HFFc6 (cell line): Measurements from ENCODE around the gene LRRC1. TPM values are rescaled to one million over a fixed set of nuclear protein-coding genes. Genes with fewer than 3 reads are reported as not detected.
A peak's percentile ranks its signal among the peaks of the same experiment; 100 is the strongest.

Experiments
- DNase-seq: peaks from one replicate; pipeline ENCODE4 v3.0.0-alpha.2; 2018
- H3K27ac Mint-ChIP-seq: 2 replicates; pipeline ENCODE4 v1.8.0; 2020; ENCODE audit warnings: mild to moderate bottlenecking, mixed read lengths
- H3K27me3 Mint-ChIP-seq: 2 replicates; pipeline ENCODE4 v1.8.0; 2021; ENCODE audit warnings: mild to moderate bottlenecking, moderate library complexity, mixed read lengths; ENCODE audit not compliant: insufficient read depth
- H3K36me3 Mint-ChIP-seq: 2 replicates; pipeline ENCODE4 v1.8.0; 2021; ENCODE audit warnings: low read depth, mixed read lengths
- H3K4me1 Mint-ChIP-seq: 2 replicates; pipeline ENCODE4 v1.8.0; 2020; ENCODE audit warnings: low read depth, mixed read lengths
- H3K4me3 Mint-ChIP-seq: 2 replicates; pipeline ENCODE4 v1.8.0; 2020; ENCODE audit warnings: mild to moderate bottlenecking, moderate library complexity, mixed read lengths
- H3K9me3 Mint-ChIP-seq: 2 replicates; pipeline ENCODE4 v1.8.0; 2020; ENCODE audit warnings: mild to moderate bottlenecking, mixed read lengths
- long read RNA-seq: library from polyadenylated mRNA; unstranded; transcript quantifications from one replicate; pipeline ENCODE4 v2.0.0, GENCODE V29; 2019
- total RNA-seq, 6 experiments: library from RNA; stranded (reverse); fragmentation: NEBNext Ultra II Directional; extraction: Animal tissue kit (Norgen Biotek cat#: 25700); gene quantifications; 2 replicates in 1 of 6; 3 replicates in 5 of 6; pipeline ENCODE4 v1.2.3, GENCODE V29; 2021
- TF ChIP-seq, protein P1 (sequence below): fragments of 200-600 bp; sonication (generic); IDR thresholded peaks from 2 replicates; pipeline ENCODE4 v1.5.0; 2021; ENCODE audit warnings: antibody characterized with exemption, mild to moderate bottlenecking

The LRRC1 gene
- total RNA-seq: 10 to 100 TPM in 3 of 6 experiments, 1 to 10 TPM in 3; 9.3 to 12.0 (median 10.8) TPM
- long read RNA-seq, transcript LRRC1-202 (14 exons, 3,180 nt): major isoform, 5 of 10 reads
- long read RNA-seq, partial matches to known transcripts: 0 of 10 reads
- long read RNA-seq, other reads (novel, unspliced or antisense): 4 of 10 reads

DNA sequence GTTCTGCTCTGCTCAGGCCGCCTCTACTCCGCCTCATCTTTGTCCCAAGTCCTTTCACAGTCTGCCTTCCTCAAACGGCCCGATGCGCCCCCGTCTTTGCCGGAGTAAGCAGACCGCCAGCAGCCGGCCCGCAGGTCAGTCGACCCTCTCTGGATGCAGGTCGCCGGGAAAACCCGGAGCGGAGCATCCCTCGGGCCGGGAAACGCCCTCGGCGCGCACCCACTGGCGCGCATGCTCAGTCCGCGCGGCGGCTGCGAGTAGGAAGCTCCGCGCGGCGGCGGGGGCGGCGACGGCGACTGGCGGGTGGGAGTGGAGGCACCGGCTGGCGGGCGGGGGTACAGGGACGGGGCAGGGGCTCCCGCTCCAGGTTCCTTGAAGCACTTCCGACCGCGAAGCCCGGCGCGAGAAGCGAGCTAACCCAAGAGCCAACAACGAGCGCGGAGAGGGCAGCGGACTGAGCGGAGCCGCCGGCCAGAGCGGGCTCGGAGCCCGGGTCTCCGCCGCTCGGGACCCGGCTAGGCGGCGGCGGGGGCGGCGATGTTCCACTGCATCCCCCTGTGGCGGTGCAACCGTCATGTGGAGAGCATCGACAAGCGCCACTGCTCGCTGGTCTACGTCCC lies at the start of gene LRRC1:
Gene LRRC1 (plus strand): TSS at position 286 of the 620 bp plus-strand sequence. CDS start 252 bp downstream, at position 538.
- H3K27me3 Mint-ChIP-seq: peaks cover 3% of the 10 kb centered on the region

GRCh38 chr6:53746442-53747103 lies 48.2 kb upstream of the LRRC1 start:
- no peaks in the 10 kb centered on the region for H3K36me3 Mint-ChIP-seq
- TF ChIP-seq, protein P1, sequence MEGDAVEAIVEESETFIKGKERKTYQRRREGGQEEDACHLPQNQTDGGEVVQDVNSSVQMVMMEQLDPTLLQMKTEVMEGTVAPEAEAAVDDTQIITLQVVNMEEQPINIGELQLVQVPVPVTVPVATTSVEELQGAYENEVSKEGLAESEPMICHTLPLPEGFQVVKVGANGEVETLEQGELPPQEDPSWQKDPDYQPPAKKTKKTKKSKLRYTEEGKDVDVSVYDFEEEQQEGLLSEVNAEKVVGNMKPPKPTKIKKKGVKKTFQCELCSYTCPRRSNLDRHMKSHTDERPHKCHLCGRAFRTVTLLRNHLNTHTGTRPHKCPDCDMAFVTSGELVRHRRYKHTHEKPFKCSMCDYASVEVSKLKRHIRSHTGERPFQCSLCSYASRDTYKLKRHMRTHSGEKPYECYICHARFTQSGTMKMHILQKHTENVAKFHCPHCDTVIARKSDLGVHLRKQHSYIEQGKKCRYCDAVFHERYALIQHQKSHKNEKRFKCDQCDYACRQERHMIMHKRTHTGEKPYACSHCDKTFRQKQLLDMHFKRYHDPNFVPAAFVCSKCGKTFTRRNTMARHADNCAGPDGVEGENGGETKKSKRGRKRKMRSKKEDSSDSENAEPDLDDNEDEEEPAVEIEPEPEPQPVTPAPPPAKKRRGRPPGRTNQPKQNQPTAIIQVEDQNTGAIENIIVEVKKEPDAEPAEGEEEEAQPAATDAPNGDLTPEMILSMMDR: no peak

More for the DNA sequence above, at the start of gene LRRC1:
- peak within 1 kb of the TSS; percentile 100 for H3K4me3 Mint-ChIP-seq
- peaks cover 9% of the 10 kb centered on the region for H3K36me3 Mint-ChIP-seq
- DNase-seq: peak; percentile 82
- H3K9me3 Mint-ChIP-seq: peaks cover 5% of the 10 kb centered on the region; the same call in 1 of the 2 replicates
- H3K4me1 Mint-ChIP-seq: peaks cover 72% of the 10 kb centered on the region
- TF ChIP-seq, protein P1: no peak
- peak within 1 kb of the TSS; percentile 97 for H3K27ac Mint-ChIP-seq

DNA sequence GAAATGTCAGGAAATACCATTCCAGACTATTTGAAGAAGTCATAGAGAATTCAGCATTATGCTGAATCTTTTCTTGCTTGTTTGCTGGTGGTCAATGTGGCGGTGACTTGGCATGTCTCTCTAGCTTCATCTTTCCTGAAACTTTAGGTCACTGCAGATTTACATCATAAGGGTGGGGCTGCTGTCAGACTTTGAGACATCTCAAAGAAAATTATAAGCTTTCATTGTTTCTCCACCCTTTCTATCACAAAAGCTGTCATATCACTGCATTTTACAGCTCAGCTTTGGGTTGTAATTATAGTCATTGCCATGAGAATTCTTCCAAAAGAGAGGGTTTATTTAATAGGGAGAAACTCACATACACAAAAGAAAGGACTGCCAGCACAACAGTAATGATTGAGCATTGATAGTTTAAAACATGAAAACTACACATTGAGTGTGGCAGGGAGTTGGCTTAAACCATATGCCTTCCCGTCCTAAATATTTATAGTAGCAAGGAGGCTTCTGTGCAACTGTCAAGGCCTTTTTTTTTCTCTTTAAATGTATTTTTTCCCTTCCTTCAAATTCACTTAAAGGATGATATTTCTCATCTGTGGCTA lies 44.7 kb upstream of the LRRC1 start:
- TF ChIP-seq, protein P1: no peak
- Mint-ChIP-seq H3K36me3 (peaks cover 5% of the 10 kb centered on the region; the same call in 1 of the 2 replicates), H3K27ac (no peak overlapping the region), H3K9me3 (no peaks in the 10 kb centered on the region), H3K4me1 (peaks cover 43% of the 10 kb centered on the region), H3K27me3 (peaks cover 3% of the 10 kb centered on the region; the same call in 1 of the 2 replicates), H3K4me3 (no peak overlapping the region)
- DNase-seq: no peak

More at GRCh38 chr6:53746442-53747103, 48.2 kb upstream of the LRRC1 start:
- DNase-seq: no peak
- Mint-ChIP-seq H3K27ac (no peak overlapping the region), H3K4me3 (no peak overlapping the region), H3K4me1 (peaks cover 20% of the 10 kb centered on the region), H3K9me3 (no peaks in the 10 kb centered on the region), H3K27me3 (peaks cover 1% of the 10 kb centered on the region; the same call in 1 of the 2 replicates)

DNA sequence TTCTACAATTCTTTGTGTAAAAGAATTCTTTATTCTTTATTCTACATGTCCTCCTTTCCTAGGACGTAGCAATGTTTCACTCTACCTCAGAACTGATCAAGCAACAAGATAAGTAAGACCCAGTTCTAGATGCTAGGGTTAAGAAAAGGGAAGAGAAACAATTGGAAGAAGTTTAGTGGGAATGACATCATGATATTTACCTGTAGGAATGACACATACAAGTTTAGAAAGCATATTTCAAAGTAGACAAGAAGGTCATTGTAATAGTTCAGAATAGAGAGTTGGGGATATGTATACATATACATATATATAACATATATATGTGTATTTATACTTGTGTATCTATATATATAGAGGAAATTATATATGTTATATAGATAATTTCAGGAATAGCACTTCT lies 43.4 kb upstream of the LRRC1 start:
- Mint-ChIP-seq H3K27me3 (peaks cover 3% of the 10 kb centered on the region; the same call in 1 of the 2 replicates), H3K27ac (no peak overlapping the region), H3K36me3 (peaks cover 5% of the 10 kb centered on the region; the same call in 1 of the 2 replicates), H3K4me1 (peaks cover 43% of the 10 kb centered on the region), H3K4me3 (no peak overlapping the region), H3K9me3 (no peaks in the 10 kb centered on the region)
- no peak for DNase-seq
- TF ChIP-seq, protein P1: no peak

DNA sequence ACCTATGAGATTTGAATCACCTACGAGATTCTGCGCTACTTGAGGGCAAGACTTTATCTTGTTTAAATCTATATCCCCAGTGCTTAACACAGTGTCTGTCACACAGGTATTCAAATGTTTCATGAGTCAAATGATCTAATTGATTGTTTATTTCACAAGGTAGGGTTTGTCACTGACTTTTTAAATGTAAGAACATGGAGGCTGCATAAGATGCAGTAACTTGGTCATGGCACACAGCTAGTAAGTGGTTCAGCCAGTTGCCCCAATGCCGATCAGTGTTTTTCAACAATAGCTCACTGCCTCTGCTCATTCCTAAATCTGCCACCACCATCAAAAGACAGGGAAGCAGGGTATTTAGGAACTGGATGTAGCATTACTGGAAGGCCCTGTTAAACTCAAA lies 42.4 kb upstream of the LRRC1 start:
- peaks cover 43% of the 10 kb centered on the region for H3K4me1 Mint-ChIP-seq
- no peak for DNase-seq
- peak overlapping the region; percentile 95 for H3K27ac Mint-ChIP-seq
- H3K4me3 Mint-ChIP-seq: peak overlapping the region; percentile 38
- H3K36me3 Mint-ChIP-seq: peaks cover 5% of the 10 kb centered on the region; the same call in 1 of the 2 replicates
- TF ChIP-seq, protein P1: no peak
- H3K27me3 Mint-ChIP-seq: peaks cover 3% of the 10 kb centered on the region; the same call in 1 of the 2 replicates
- H3K9me3 Mint-ChIP-seq: no peaks in the 10 kb centered on the region
